A549 (cell line): ENCODE data around the gene FAM107B.

ENCODE experiments used
- CHD2 ChIP-seq: fragments of 150-350 bp; IDR thresholded peaks from 2 replicates; pipeline ENCODE4 v1.6.1; 2014; ENCODE audit warnings: low read length; ENCODE audit not compliant: partially characterized antibody
- FOSL2 ChIP-seq, 2 experiments: fragments of 450-650 bp in 1 of 2; fragments of >200 bp in 1 of 2; sonication (Bioruptor Twin) in 1 of 2; formaldehyde crosslinking; IDR thresholded peaks; 2 replicates each; pipeline versions ENCODE4 v1.5.0 to v1.6.1; 2016 to 2020; ENCODE audit warnings: mild to moderate bottlenecking in 1 of 2, moderate library complexity in 1 of 2
- HDAC2 ChIP-seq: fragments of 200-600 bp; sonication (generic); IDR thresholded peaks from 2 replicates; pipeline ENCODE4 v1.6.1; 2016
- TF ChIP-seq, protein P1 (sequence below): fragments of 450-650 bp; IDR thresholded peaks from 2 replicates; pipeline ENCODE4 v1.6.1; 2014; ENCODE audit warnings: antibody characterized with exemption
- TF ChIP-seq, protein P2 (sequence below): fragments of >200 bp; sonication (Bioruptor Twin); formaldehyde crosslinking; IDR thresholded peaks from 3 replicates; pipeline ENCODE4 v1.5.1; 2016

DNA sequence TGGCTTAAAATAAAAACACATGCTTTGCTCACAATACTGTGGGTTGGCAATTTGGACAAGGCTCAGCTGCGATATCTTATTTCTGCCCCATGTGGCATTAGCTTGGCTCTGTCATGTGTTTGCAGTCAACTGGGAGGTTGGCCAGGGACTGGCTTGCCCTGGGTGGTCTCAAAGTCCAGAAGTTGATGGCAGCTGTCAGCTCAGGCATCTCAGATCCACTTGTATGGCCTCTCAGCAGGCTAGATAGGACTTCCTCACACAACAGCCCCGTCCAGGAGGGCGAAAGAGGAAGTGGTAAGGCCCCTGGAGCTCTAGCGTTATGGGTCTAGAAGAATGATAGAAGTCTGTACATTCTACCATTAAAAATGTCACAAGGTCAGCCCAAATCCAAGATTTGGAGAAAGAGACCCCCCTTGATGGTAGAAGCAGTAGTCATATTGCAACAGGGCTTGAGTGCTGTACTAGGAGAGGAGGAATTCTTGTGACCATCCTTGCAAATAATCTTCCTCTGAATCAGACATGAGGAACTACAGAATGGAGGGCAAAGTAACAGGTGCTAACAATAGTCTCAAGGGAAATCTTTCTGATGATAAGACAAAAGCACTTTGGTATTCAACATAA, 166.2 kb downstream of the FAM107B start:
- TF ChIP-seq FOSL2 (IDR thresholded peaks at IDR 0.05) (no peak), FOSL2 (CRISPR knock-in tag; IDR thresholded peaks at IDR 0.05) (no peak), HDAC2 (no peak), CHD2 (no peak)
- TF ChIP-seq, protein P1, sequence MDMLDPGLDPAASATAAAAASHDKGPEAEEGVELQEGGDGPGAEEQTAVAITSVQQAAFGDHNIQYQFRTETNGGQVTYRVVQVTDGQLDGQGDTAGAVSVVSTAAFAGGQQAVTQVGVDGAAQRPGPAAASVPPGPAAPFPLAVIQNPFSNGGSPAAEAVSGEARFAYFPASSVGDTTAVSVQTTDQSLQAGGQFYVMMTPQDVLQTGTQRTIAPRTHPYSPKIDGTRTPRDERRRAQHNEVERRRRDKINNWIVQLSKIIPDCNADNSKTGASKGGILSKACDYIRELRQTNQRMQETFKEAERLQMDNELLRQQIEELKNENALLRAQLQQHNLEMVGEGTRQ = no peak
- TF ChIP-seq, protein P2, sequence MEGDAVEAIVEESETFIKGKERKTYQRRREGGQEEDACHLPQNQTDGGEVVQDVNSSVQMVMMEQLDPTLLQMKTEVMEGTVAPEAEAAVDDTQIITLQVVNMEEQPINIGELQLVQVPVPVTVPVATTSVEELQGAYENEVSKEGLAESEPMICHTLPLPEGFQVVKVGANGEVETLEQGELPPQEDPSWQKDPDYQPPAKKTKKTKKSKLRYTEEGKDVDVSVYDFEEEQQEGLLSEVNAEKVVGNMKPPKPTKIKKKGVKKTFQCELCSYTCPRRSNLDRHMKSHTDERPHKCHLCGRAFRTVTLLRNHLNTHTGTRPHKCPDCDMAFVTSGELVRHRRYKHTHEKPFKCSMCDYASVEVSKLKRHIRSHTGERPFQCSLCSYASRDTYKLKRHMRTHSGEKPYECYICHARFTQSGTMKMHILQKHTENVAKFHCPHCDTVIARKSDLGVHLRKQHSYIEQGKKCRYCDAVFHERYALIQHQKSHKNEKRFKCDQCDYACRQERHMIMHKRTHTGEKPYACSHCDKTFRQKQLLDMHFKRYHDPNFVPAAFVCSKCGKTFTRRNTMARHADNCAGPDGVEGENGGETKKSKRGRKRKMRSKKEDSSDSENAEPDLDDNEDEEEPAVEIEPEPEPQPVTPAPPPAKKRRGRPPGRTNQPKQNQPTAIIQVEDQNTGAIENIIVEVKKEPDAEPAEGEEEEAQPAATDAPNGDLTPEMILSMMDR = no peak
